OCI-LY3 (cell line): ENCODE results near the gene DCHS2.

Source experiments
- EZH2phosphoT487 ChIP-seq: fragments of 200-600 bp; shearing (Covaris generic); IDR thresholded peaks from 2 replicates; pipeline ENCODE4 v1.6.1; 2018; ENCODE audit warnings: antibody characterized with exemption, mixed run types, low read depth
- TF ChIP-seq, protein P1 (sequence below): fragments of 200-600, 300-600 bp; sonication (generic); IDR thresholded peaks from 2 replicates; pipeline ENCODE4 v1.5.1; 2014; ENCODE audit warnings: antibody characterized with exemption, low read length, low read depth

DNA sequence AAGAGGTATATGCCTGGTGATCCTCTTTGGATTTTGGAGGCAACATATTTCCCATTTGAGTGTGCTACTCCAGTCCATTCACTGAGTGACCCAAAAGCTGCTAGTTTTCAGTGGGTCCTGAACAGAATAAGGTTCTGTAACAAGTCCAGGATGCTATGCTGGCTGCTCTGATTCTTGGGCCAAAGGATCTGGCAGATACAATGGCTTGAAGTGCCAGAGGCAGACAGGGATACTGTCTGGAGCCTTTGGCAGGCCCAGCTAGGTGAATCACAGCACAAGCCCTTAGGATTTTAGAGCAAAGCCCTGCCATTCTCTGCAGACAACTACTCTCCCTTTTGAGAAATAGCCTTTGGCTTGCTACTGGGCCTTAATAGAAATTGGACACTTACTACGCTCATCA is 40.6 kb downstream of the DCHS2 start:
- TF ChIP-seq, protein P1, sequence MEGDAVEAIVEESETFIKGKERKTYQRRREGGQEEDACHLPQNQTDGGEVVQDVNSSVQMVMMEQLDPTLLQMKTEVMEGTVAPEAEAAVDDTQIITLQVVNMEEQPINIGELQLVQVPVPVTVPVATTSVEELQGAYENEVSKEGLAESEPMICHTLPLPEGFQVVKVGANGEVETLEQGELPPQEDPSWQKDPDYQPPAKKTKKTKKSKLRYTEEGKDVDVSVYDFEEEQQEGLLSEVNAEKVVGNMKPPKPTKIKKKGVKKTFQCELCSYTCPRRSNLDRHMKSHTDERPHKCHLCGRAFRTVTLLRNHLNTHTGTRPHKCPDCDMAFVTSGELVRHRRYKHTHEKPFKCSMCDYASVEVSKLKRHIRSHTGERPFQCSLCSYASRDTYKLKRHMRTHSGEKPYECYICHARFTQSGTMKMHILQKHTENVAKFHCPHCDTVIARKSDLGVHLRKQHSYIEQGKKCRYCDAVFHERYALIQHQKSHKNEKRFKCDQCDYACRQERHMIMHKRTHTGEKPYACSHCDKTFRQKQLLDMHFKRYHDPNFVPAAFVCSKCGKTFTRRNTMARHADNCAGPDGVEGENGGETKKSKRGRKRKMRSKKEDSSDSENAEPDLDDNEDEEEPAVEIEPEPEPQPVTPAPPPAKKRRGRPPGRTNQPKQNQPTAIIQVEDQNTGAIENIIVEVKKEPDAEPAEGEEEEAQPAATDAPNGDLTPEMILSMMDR = no peak
- no peak for TF ChIP-seq EZH2phosphoT487
